Sigmoid colon (tissue), 4 donors: ENCODE measurements around the gene GABRB1.

Experiments
- CTCF ChIP-seq, 4 experiments: fragments of 450-650 bp in 3 of 4; fragments of 200-600 bp in 1 of 4; IDR thresholded peaks; one replicate each; pipeline ENCODE4 v1.5.1; 2016 to 2019; ENCODE audit warnings: antibody characterized with exemption in 4 of 4, mild to moderate bottlenecking in 3 of 4, moderate library complexity in 2 of 4
- EP300 ChIP-seq, 4 donors: sonication (generic); formaldehyde crosslinking; IDR thresholded peaks; one replicate each; pipeline ENCODE4 v1.6.1; 2017; ENCODE audit warnings: antibody characterized with exemption in 4 of 4
- POLR2A ChIP-seq, 2 donors: fragments of 450-650 bp; IDR thresholded peaks; one replicate each; pipeline ENCODE4 v1.6.1; 2016; ENCODE audit warnings: antibody characterized with exemption in 2 of 2, mild to moderate bottlenecking in 2 of 2, moderate library complexity in 2 of 2
- POLR2AphosphoS5 ChIP-seq, 4 donors: sonication (generic); formaldehyde crosslinking; IDR thresholded peaks; one replicate each; pipeline ENCODE4 v1.6.1; 2017; ENCODE audit warnings: antibody characterized with exemption in 4 of 4

DNA sequence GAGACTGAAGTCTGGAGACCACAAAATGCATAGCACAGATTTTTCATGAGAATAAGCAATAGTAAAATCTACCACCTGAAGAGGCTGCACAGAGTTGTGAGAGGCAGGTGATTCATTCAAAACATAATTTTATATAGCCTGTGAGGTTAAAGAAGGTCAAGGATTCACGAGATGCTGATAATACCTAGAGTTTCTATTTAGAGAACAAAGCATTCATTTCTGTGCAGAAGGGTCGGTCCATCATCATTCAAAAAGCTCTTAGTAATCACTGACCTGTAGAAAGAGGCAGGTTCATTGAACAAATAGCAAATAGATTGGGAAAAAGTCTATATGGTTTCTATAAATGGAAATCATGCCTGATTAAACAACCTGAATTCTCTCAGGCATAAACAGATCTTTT lies 26.6 kb downstream of the GABRB1 start:
- no peak for TF ChIP-seq CTCF (IDR thresholded peaks at IDR 0.05)
- no peak for TF ChIP-seq POLR2A (IDR thresholded peaks at IDR 0.05)
- TF ChIP-seq EP300 (IDR thresholded peaks at IDR 0.05): no peak
- no peak for TF ChIP-seq POLR2AphosphoS5 (IDR thresholded peaks at IDR 0.05)
